ENCODE results near the gene RASA2. TPM values are rescaled to one million over a fixed set of nuclear protein-coding genes. Genes with fewer than 3 reads are reported as not detected.

RASA2 gene
- total and polyA plus RNA-seq, 9 of the 15 experiments (the other 6 are each of a cell fraction or from before 2014, with no cell fraction given) = 2.0 to 12.8 (median 9.5) TPM

DNA sequence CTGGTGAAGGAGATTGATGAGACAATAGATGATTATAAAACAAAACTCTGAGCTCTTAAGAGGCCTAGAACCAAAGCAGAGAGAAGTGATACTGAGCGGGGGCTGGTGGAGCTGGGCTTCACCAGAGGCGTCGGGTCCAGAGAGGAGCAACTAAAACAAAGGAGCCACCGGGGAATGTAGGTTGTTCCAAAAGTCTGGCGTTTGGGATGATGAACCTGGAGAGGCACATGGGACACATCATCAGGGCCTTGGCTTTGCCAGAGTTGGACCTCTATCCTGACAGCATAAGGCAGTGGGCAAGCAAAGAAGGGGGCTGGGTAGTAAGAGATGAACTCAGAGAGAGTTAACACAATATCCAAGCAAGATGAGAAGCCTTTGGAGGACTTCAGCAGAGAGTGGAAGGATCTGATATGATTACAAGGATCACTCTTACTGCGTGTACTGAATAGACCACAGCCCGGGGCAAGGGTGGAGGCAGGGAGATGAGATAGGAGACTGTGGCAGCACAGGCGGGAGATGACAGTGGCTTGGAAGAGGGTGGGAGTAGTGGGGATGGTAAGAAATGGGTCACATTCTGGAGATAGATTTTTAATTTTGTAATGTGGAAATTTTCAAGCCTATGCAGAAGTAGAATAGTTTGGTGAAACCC, 36.0 kb upstream of the RASA2 start (continued):
- TF ChIP-seq, protein P1, sequence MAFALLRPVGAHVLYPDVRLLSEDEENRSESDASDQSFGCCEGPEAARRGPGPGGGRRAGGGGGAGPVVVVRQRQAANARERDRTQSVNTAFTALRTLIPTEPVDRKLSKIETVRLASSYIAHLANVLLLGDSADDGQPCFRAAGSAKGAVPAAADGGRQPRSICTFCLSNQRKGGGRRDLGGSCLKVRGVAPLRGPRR (CRISPR knock-in tag; IDR thresholded peaks at IDR 0.05) = no peak
- TF ChIP-seq, protein P2, sequence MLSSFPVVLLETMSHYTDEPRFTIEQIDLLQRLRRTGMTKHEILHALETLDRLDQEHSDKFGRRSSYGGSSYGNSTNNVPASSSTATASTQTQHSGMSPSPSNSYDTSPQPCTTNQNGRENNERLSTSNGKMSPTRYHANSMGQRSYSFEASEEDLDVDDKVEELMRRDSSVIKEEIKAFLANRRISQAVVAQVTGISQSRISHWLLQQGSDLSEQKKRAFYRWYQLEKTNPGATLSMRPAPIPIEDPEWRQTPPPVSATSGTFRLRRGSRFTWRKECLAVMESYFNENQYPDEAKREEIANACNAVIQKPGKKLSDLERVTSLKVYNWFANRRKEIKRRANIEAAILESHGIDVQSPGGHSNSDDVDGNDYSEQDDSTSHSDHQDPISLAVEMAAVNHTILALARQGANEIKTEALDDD (IDR thresholded peaks at IDR 0.05) = no peak
- TF ChIP-seq JUND (IDR thresholded peaks at IDR 0.05; ENCODE audit: borderline replicate concordance, low read depth, low read length) (no peak), JUND (tag; IDR thresholded peaks at IDR 0.05; ENCODE audit: borderline replicate concordance, low read depth, low read length) (peak; percentile 43; the same call in 1 of the 3 replicates), OTX1 (CRISPR knock-in tag; IDR thresholded peaks at IDR 0.05) (no peak), ZNF699 (CRISPR knock-in tag; IDR thresholded peaks at IDR 0.05; ENCODE audit: insufficient replicate concordance) (no peak), ZNF3 (CRISPR knock-in tag; IDR thresholded peaks at IDR 0.05) (no peak), RCOR1 (IDR thresholded peaks at IDR 0.05; ENCODE audit: borderline replicate concordance in 1 of 2, low read depth in 2 of 2, low read length in 2 of 2) (no peak), ZNF766 (CRISPR knock-in tag; conservative IDR thresholded peaks at IDR 0.05) (no peak), ELF4 (CRISPR knock-in tag; IDR thresholded peaks at IDR 0.05) (0 out of 2 replicates have a peak, but pooled peaks have one; percentile 27), PURB (CRISPR knock-in tag; IDR thresholded peaks at IDR 0.05; ENCODE audit: low read depth) (no peak), TRIM28 (IDR thresholded peaks at IDR 0.05) (no peak), HDAC8 (tag; IDR thresholded peaks at IDR 0.05) (no peak), BHLHE40 (IDR thresholded peaks at IDR 0.05; ENCODE audit: low read length) (no peak), BRD4 (IDR thresholded peaks at IDR 0.05) (no peak), FUS (optimal IDR thresholded peaks at IDR 0.05; ENCODE audit: low read depth, low read length) (no peak), RAD21 (CRISPR knock-in tag; conservative IDR thresholded peaks at IDR 0.05 in 1 of 2, IDR thresholded peaks at IDR 0.05 in 1 of 2) (0 out of 4 replicates have a peak, but pooled peaks of 1 of the 2 experiments have one; percentile 19), ADNP (tag; IDR thresholded peaks at IDR 0.05) (no peak), ZBTB8A (IDR thresholded peaks at IDR 0.05; ENCODE audit: partially characterized antibody) (no peak), ZNF121 (CRISPR knock-in tag; conservative IDR thresholded peaks at IDR 0.05) (no peak), ZNF77 (CRISPR knock-in tag; IDR thresholded peaks at IDR 0.05) (no peak), SIX5 (IDR thresholded peaks at IDR 0.05; ENCODE audit: borderline replicate concordance in 1 of 2, insufficient read depth in 1 of 2, low read depth in 1 of 2, low read length in 2 of 2) (no peak), FOXA1 (IDR thresholded peaks at IDR 0.05; ENCODE audit: borderline replicate concordance) (no peak), MYBL2 (IDR thresholded peaks at IDR 0.05; ENCODE audit: low read depth) (no peak), MYBL2 (CRISPR knock-in tag; IDR thresholded peaks at IDR 0.05; ENCODE audit: borderline replicate concordance) (no peak)
- TF ChIP-seq, protein P3, sequence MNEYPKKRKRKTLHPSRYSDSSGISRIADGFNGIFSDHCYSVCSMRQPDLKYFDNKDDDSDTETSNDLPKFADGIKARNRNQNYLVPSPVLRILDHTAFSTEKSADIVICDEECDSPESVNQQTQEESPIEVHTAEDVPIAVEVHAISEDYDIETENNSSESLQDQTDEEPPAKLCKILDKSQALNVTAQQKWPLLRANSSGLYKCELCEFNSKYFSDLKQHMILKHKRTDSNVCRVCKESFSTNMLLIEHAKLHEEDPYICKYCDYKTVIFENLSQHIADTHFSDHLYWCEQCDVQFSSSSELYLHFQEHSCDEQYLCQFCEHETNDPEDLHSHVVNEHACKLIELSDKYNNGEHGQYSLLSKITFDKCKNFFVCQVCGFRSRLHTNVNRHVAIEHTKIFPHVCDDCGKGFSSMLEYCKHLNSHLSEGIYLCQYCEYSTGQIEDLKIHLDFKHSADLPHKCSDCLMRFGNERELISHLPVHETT (CRISPR knock-in tag; conservative IDR thresholded peaks at IDR 0.05 in 1 of 2, IDR thresholded peaks at IDR 0.05 in 1 of 2) = peak in 1 of 2 experiments; percentile 13; a peak in 1 of 4 replicates
- TF ChIP-seq, protein P4, sequence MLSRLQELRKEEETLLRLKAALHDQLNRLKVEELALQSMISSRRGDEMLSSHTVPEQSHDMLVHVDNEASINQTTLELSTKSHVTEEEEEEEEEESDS (CRISPR knock-in tag; IDR thresholded peaks at IDR 0.05) = no peak

Measured in K562 (cell line).